Fibroblast of pulmonary artery (primary cell): ENCODE results near the gene GPR89A.
"Not testable (repeated sequence)": the region's sequence is repeated elsewhere in the genome, so short reads cannot be mapped to it uniquely, and the experiment has no call there.

Source experiments
- DNase-seq: peaks from one replicate; pipeline ENCODE4 v3.0.0-alpha.2; 2010; ENCODE audit warnings: low read depth
- H3K4me3 ChIP-seq: replicated peaks from 2 replicates; pipeline ENCODE4 v1.5.1; 2011; ENCODE audit warnings: low read depth, mild to moderate bottlenecking, control low read depth, low read length, moderate library complexity
- TF ChIP-seq, protein P1 (sequence below): IDR thresholded peaks from 2 replicates; pipeline ENCODE4 v1.5.1; 2011; ENCODE audit warnings: mild to moderate bottlenecking, control low read depth, low read length, inconsistent platforms; ENCODE audit errors: missing control alignments

The GPR89A gene

DNA sequence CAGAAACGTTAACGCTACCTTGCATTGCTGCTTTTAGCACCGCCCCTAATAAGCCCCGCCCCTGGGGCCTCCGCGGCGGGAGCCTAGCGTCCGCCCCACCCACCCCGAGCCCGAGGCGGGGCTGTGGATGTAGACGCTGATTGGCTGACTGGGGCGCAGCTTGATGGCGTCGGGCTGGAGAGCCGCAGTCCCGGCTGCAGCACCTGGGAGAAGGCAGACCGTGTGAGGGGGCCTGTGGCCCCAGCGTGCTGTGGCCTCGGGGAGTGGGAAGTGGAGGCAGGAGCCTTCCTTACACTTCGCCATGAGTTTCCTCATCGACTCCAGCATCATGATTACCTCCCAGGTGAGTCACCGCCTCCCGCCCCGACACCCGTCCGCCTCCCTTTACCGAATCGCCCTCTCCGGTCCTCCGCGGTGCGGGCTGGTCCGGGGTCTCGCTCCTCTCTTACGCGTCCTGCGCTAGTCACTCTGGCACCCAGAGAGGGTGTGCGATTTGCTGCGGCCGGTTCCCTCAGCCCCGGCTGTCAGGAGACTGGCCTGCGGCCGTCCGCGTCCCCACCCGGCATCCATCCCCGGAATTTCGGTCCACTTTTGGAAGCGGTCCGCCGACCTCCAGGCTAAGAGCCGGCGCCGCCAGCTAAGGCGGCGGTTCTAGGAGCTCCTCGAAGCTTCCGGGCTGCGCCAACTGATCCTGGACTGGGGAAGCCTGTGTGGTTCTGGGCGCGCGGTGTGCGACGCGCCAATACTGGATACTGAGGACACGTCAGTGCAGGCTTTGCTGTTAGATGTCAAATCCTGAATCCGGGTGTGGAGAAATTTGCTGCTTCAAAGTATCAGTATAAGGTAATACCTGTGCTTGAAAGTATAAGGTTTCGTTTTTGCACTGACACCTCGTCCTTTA, at the start of gene GPR89A:
TSS of gene GPR89A (plus strand) at position 156 of the 901 bp plus-strand sequence. CDS start at position 302, 146 bp downstream.
- H3K4me3 ChIP-seq: peak within 1 kb of the TSS; percentile 72
- peak; percentile 91 for DNase-seq

DNA sequence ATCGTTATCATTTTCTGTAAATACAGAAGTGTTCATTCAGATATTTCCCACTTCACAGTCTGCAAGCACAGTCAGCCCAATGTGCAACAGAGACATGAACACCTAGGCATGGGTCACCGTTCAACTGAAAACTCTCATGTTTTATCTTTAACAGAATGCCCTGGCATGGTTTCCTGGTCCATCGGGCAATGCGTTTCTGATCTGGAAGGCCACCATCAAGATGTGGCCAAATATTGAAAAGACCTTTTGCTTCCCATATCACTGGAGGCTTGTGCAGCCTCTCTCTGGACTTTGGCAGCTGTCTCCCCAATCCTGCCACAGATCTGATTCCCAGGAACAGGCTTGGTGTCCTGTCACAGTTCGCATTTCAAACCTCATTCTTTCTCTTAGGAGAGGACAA, 21.0 kb upstream of the GPR89A start:
- not testable (repeated sequence) for H3K4me3 ChIP-seq, DNase-seq

DNA sequence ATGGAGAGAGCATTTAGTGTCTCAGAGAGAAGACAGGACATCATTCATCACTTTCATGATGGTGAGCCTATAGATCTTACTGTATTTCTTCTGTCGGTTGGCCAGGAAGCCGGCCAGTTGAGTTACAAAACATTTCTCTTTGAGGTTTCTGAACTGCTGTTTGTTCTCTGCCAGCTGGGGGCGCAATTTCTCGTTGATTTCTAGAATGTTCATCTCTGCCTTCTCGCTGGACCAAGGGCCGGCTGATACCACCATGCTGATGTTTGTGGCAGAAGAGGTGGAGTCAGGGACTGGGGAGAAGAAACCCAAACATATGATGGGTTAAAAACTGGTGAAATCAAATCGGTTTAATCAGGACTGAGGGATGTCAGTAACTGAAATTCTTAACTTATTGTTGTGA, 17.0 kb upstream of the GPR89A start:
- DNase-seq: peak; percentile 2
- not testable (repeated sequence) for H3K4me3 ChIP-seq

DNA sequence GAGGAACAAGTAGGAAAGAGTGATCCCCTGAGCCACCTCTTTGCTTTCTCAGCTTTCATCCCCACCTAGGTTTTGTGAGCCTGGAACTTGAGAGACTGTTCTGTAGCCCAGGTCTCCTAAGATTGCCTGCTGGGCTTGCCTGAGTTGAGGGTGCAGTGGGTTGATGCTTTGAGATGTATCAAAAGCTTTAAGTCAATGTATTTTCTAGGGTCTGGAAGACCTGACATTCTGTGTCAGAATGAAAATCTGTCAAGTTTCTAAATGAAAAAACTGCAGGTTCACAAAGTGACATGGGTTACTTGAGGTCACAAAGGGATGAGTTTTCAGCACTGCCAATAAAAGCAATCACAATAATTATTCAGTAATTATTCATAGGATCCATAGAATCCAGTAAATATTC, 15.4 kb upstream of the GPR89A start:
- DNase-seq, H3K4me3 ChIP-seq: not testable (repeated sequence)

DNA sequence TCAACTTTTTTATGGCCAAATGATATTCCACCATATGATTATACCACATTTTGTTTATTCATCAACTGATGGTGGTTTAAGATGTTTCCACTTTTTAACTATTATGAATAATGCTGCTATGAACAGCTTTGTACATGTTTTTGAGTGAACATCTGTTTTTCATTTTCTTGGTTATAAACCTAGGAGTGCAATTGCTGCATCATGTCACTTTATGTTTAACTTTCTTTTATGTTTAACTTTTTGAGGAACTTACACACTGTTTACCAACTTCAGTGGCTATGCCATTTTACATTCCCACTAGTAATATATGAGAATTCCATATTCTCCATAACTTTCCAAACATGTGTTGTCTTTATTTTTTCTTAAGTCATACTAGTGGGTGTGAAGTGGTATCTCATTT, 12.4 kb upstream of the GPR89A start:
- H3K4me3 ChIP-seq, DNase-seq: not testable (repeated sequence)

DNA sequence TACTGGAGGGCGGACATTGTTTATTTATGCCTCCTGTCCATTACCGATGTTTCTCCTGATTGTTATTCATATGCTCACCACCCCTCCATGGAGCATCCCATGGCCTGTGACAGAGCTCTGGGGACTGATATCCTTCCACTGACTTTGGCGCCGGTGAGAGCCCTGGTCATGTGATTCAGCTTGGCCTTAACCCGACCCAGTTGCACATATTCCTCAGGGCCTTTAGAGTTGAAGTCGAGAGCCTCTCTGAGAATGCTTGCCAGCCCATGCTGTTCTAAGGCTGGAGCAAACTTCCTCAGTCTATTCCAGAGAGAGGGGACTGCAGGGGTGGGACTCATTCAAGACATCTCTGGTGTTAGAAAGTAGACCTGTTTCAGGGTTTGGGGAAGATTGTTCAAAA, 11.6 kb upstream of the GPR89A start:
- H3K4me3 ChIP-seq, DNase-seq: not testable (repeated sequence)

DNA sequence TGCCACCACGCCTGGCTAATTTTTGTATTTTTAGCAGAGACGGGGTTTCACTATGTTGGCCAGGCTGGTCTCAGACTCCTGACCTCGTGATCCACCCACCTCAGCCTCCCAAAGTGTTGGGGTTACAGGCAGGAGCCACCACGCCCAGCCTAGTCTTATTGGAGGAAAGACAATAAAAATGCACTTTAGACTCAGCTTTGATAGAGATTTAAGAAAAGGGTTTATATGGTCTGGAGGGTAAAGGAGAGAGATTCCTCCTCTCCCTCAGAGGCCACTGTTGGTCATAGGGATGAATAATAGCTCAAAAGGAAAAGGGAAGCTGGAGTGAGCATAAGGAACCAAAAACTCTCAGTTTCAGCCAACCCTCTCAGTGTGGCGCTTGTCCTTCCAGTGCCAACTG, 8.4 kb upstream of the GPR89A start:
- DNase-seq: not testable (repeated sequence)

DNA sequence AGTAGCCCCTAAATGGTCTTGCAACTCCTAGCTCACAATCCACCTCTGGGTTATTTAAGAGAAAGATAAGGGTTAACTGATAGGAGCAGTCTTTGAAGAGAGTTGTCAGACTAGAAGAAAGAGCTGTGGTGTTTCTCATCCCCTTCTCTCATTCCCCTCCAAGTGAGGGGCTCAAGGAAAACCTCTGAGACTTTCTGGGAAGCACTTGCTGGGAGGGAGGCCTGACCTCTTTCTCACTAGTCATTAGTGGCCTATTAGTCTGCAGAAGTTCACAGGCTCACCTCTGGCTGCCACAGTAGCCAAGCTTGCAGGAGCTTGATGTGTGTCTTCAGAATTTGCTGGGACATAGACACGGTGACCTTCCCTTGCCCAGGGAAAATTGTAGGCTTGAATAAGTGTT, 6.2 kb upstream of the GPR89A start:
- TF ChIP-seq, protein P1, sequence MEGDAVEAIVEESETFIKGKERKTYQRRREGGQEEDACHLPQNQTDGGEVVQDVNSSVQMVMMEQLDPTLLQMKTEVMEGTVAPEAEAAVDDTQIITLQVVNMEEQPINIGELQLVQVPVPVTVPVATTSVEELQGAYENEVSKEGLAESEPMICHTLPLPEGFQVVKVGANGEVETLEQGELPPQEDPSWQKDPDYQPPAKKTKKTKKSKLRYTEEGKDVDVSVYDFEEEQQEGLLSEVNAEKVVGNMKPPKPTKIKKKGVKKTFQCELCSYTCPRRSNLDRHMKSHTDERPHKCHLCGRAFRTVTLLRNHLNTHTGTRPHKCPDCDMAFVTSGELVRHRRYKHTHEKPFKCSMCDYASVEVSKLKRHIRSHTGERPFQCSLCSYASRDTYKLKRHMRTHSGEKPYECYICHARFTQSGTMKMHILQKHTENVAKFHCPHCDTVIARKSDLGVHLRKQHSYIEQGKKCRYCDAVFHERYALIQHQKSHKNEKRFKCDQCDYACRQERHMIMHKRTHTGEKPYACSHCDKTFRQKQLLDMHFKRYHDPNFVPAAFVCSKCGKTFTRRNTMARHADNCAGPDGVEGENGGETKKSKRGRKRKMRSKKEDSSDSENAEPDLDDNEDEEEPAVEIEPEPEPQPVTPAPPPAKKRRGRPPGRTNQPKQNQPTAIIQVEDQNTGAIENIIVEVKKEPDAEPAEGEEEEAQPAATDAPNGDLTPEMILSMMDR: no peak
- DNase-seq: no peak
- no peak overlapping the region for H3K4me3 ChIP-seq

More for the DNA sequence above, 8.4 kb upstream of the GPR89A start:
- not testable (repeated sequence) for H3K4me3 ChIP-seq

DNA sequence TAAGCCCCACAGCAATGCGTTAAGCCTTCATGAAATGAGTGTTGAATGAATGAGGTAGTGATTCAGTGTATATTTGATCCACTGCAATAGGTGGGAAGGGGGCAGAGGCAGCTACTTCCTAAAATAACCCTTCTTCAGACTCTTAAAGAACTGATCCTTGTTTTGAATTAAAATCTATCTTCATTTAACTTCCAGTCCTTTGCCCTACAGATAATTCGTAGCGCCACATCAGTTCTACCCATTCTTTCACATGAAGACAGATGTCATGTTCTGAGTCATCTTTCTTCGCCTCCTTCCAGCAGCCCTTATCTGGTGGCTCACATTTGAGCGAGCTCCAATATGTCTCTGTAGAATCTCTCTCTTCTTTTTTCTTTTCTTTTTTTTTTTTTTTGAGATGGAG, 948 bp upstream of the GPR89A start:
- H3K4me3 ChIP-seq, DNase-seq: not testable (repeated sequence)

DNA sequence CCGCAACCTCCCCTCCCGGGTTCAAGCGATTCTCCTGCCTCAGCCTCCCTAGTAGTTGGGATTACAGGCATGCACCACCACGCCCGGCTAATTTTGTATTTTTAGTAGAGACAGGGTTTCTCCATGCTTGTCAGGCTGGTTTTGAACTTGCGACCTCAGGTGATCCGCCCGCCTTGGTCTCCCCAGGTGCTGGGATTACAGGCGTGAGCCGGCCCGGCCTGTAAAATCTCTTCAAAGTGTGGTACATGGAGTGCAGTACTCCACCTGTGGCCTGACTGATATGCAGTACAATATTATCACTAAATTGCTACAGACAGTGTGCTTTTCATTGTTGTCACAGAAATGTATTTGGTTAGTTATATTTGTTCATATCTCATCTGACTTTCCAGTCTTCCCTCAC, 499 bp upstream of the GPR89A start:
- DNase-seq, H3K4me3 ChIP-seq: not testable (repeated sequence)

DNA sequence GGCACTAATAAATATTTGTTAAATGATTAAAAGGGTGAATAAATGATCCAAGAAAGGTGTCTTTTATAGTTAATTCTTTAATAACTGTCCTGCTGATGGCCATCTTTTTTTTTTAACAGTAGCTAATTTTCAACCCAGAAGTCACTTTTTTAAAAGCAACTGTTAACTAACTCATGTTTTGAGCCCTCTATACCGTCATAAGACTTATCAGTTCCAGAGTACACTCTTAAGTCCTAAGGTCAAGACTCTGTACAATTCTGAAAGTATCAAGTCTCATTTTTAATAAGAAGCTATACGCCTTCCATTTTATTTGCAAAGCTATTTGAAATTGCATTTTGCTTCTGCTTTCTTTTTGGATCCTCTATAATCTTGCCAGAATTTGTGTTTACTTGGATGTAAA, 3.0 kb downstream of the GPR89A start:
- H3K4me3 ChIP-seq, DNase-seq: not testable (repeated sequence)

DNA sequence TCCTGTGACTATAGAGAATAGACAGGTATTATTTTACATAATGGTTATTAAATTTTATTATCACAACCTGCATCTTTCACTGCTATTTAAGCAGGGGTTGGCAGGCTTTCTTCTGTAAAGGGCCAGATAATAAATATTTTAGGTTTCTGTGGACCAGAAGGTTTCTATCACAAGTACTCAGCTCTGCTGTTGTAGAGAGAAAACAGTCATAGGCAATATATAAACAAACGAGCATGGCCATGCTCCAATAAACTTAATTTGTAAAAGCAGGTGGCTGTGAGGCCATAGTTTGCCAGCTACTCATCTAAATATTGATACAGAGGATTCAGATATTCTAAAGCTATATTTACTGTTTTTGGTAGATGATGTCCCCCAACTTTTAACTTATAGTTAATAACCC, 12.3 kb downstream of the GPR89A start:
- DNase-seq: not testable (repeated sequence)

DNA sequence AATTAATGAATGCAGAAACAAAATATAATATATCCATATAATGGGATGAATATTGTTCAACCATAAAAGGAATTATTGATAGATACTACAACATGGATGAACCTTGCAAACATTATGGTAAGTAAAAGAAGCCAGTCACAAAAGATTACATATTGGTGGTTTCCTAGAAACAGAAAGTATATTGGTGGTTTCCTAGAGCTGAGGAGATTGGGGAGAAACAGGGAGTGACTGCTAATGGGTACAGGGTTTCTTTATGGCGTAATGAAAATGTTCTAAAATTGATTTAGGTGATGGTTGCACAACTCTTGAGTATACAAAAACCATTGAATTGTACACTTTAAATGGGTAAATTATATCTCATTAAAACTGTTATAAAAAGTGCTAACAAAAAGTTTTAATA, 14.4 kb downstream of the GPR89A start:
- H3K4me3 ChIP-seq, DNase-seq: not testable (repeated sequence)

More for the DNA sequence above, 12.3 kb downstream of the GPR89A start:
- not testable (repeated sequence) for H3K4me3 ChIP-seq

DNA sequence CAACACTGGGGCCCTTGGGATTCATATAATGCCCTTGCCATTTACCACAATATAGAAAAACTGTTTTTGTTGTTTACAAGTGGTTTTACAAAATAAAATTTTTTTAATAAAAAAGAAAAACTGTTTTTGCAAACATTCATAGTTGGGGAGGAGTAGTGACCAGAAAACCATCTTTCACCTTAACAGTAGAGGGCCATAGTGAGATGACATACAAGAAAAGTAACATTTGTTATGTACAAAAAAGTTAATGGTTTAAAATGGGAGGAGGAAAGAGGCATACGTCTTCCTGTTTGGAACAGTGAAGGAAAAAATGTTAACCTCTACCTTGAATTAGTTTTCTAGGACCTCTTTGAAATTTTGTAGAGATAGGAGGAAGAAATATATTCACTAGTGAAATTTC, 28.4 kb downstream of the GPR89A start:
- DNase-seq: not testable (repeated sequence)

DNA sequence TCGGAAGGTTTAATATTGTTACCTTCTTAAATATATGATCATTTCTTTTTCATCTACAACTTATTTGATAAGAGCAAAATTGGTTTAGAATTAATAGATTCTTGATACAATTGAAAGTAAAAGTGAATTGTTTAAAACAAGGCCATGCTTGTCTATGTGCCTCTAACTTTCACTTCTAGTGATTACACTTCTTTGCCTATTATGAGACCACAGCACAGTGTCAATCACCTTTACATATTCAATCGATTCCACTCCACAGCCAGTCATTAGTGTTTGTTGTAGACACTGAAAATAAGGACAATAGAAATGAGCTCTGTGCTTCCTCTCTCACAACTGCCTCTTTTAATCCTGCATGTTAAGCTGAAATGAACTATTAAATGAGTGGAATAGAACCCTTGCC, 34.1 kb downstream of the GPR89A start:
- H3K4me3 ChIP-seq: not testable (repeated sequence)

More for the DNA sequence above, 28.4 kb downstream of the GPR89A start:
- not testable (repeated sequence) for H3K4me3 ChIP-seq

DNA sequence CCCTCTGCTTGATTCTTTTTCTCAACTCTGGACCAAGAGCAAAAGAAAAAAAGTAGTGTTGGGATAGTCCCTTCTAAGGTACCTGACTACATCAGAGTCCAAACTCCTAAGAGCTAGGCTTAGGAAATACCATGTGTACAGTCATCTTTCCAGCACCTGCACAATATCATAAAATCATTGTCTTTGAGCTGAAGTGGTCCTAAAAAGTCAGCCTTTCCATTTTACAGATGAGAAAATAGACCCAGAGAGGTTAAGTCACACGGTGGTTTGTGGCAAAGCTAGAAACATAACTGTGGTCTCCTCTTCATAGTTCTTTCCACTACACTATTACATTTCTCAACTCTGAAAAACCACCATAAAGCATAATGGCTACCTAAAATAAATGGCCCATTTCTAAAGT, 36.2 kb downstream of the GPR89A start:
- not testable (repeated sequence) for DNase-seq, H3K4me3 ChIP-seq

More for the DNA sequence above, 34.1 kb downstream of the GPR89A start:
- DNase-seq: not testable (repeated sequence)

DNA sequence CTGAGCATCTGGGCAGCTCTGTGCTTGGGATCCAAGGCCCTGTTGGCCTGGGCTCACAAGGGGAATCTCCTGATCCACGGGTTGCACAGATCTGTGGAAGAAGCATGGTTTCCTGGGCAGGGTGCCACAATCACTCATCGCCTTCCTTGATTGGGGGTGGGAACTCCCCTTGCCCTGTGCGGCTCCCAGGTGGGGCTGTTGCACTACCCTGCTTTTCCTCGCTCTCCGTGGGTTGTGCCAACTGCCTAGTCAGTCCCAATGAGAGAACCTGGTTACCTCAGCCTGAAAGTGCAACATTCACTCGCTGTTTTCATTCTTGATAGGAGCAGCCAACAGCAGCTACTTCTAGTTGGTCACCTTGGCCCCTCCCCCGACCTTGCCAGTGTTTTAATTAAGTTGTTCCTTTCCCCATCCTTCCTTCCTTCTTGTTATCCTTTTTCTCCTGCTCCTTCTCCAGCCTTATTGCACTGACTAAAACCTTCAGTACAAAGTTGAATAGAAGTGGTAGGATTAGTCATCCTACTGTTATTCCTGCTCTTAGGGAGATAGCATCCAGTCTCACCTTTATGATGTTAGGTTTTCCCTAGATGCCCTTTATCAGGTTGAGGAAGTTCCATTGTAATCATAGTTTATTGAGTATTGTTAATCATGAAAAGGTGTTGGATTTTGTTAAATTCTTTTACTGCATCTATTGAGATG, 48.6 kb downstream of the GPR89A start:
- not testable (repeated sequence) for H3K4me3 ChIP-seq, DNase-seq

DNA sequence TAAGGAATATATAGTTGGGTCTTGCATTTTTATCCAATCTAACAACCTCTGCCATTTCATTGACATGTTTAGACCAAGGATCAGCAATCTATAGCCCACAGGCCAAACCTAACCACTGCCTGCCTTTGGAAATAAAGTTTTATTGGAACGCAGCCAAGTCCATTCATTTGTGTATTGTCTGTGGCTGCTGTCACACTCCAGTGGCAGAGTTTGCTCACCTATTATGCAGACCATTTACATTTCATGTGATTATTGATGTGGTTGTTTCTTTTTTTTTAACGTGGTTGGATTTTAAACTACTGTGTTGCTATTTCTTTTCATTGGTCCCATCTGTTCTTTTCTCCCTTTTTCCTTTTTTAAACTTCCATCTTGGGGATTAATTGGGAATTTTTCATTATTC, 54.7 kb downstream of the GPR89A start:
- DNase-seq, H3K4me3 ChIP-seq: not testable (repeated sequence)
